ENCODE measurements around the gene ME3. TPM values are rescaled to one million over a fixed set of nuclear protein-coding genes. Genes with fewer than 3 reads are reported as not detected.

ME3 gene
- total RNA-seq, 1 experiment from 2014 or later = 6.5 TPM

DNA sequence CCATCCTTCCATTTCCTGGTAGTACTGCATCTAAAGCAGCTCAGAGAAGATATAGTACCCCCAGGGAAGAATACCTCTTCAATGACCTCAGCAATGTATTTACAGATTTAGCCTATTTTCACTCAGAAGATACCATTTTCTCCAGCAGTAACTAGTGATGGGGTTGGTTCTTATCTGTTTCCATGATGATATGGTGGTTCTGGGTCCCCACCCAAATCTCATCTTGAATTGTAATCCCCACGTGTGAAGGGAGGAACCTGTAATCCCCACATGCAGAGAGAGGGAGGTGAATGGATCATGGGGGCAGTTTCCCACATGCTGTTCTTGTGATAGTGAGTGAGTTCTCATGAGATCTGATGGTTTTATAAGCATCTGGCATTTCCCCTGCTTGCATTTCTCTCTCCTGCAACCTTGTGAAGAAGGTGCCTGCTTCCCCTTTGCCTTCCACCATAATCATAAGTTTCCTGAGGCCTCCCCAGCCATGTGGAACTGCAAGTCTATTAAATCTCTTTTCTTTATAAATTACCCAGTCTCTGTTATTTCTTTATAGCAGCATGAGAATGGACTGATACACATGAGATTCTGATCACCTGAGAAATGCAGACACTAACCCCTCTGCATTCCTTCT, 158.6 kb downstream of the ME3 start:
- in situ Hi-C loops (cut with HindIII; ENCODE audit: low pct_unique_long_range_greater_than_20kb, low sequenced_read_pairs) = no loop called here
- DNase-seq (ENCODE audit: low read depth) = no peak

DNA sequence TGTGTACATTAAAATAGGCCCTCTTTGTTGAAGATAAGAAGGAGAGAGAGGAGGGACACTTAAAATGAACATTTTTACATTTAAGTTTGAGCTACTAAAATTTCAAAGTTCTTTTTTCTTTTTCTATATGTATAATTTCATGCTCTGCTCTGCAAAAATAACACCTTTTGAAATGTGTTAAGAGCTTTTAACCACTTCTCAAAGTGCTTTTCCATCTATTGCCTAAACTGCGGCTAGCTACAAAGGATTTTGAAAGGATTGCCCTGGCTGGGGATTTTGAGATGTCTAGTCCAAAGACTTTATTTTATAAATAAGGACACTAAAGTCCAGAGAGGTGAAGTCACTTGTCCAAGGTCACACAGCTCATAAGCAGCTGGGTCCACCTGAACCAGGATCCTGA, 159.3 kb downstream of the ME3 start:
- no peak for DNase-seq (ENCODE audit: low read depth)
- in situ Hi-C loops (cut with HindIII; ENCODE audit: low pct_unique_long_range_greater_than_20kb, low sequenced_read_pairs) = no loop called here

DNA sequence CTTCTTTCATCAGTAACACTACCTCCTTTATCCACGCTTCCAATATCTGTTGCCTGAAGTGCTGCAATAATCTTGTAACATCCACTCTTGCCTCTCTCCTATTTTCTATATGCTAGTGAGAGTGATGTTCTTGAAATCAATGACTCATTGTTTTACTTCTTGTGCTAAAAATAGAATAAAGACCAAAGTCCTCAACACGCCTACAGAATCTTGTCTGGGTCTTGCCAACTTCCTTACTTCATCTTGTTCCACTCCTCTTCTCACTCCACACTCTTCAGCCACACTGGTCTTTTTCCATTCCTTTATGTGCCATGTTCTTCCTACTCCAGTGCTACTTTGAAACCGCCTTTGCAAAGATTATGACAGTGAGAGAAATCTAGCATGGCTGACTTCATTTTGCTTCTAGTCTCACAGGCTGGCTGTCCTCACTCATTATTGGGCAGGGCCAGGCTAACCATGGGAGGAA, 161.3 kb downstream of the ME3 start:
- in situ Hi-C loops (cut with HindIII; ENCODE audit: low pct_unique_long_range_greater_than_20kb, low sequenced_read_pairs) = no loop called here
- peak; percentile 45 for DNase-seq (ENCODE audit: low read depth)

DNA sequence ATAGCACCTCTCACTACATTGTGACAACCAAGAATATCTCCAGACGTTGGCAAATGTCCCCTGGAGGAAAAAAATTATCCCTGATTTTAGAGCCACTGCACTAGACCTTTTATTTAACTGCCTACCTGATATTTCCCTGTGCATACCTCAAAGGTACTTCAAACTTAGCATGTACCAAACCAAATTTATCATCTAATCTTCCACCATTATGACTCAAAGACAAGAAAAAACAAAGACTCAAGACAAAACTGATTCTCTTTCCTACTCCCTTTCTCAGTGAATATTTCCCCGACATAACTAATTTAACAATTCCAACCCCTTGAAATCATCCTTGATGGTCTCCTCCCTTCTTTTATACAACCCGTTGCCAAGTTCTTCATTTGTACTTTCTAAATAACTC, 161.7 kb downstream of the ME3 start:
- in situ Hi-C loops (cut with HindIII; ENCODE audit: low pct_unique_long_range_greater_than_20kb, low sequenced_read_pairs) = no loop called here
- DNase-seq (ENCODE audit: low read depth) = no peak

DNA sequence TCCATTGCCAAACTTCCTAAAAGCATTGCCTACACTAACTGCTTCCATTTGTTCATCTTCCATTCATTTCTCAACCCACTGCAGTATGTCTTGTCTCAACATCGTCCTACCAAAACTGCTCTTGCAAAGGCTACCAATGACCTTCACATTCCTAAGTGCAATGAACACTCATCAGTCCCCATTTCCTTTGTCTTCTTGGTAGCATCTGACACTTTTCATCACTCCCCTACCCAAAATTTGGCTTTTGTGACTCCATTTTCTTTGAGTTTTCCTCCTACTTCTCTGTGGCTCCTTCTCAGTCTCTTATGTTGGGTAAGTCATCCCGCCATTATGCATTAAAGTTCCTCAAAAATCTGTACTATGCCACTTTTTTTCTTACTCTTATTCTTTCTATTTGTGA, 162.3 kb downstream of the ME3 start:
- in situ Hi-C loops (cut with HindIII; ENCODE audit: low pct_unique_long_range_greater_than_20kb, low sequenced_read_pairs) = no loop called here
- DNase-seq (ENCODE audit: low read depth) = no peak

DNA sequence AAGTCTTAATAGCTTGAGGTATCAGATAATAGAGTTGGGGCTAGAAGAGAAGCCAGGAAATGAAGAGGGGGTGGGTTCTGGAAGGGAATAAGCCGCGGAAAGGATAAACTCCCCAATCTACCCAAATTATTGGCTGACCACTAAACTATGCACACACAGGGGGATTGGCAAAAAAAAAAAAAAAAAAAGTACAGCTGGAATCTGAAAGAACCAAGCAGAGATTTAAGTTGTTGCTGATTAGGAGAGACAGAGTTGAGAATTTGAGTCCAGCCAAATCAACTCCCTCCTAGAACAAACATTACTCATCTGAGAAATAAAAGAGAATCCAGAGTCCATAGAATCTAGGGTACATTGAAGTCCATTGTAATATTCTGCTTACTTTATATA, 162.8 kb downstream of the ME3 start:
- DNase-seq (ENCODE audit: low read depth) = no peak
- in situ Hi-C loops (cut with HindIII; ENCODE audit: low pct_unique_long_range_greater_than_20kb, low sequenced_read_pairs) = no loop called here

DNA sequence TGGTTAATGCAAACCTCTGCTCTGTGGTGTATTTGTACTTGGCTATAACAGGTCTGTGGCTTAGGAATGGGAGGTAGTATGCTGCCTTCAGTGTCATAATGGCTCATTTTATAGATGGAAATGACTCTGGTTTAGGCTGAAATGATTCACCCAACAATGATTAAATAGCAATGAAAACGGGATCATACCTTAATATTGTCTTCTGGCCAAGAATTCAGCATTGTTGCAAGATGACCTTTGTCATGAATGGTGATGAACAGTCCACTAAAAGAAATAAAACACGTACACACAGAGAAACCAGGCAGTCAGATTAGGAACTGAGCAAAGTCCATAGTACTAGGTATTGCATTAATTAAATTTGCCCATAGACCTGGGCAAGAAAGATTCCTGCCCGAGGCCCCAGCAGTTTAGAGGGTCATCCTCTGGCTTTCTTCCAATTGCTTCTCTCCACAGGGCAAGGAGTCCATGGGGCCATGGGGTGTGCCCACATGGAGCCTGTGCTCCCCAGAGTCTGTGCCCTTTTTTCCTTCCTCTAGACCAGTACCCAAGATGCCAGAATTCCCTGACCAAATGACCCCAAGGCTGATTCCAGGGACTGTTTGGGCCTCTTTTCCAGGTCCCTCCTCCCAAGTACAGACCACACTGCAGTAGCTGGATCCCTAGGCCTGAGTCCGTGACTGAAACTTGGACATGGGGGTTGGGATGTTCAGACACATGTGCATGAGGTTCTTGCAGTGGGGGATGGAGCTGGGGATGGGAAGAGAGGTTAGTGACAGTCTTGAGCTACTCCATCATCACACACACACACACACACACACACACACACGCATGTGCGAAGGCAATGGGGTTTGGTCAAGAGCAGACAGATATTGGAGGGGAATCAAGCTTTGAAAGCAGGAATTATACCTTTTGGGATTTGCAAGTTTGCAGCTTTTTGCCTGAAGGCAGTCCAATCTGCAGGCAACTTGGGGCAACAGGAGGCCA, 163.5 kb downstream of the ME3 start:
- in situ Hi-C loops (cut with HindIII; ENCODE audit: low pct_unique_long_range_greater_than_20kb, low sequenced_read_pairs) = no loop called here
- peak; percentile 79 for DNase-seq (ENCODE audit: low read depth)

DNA sequence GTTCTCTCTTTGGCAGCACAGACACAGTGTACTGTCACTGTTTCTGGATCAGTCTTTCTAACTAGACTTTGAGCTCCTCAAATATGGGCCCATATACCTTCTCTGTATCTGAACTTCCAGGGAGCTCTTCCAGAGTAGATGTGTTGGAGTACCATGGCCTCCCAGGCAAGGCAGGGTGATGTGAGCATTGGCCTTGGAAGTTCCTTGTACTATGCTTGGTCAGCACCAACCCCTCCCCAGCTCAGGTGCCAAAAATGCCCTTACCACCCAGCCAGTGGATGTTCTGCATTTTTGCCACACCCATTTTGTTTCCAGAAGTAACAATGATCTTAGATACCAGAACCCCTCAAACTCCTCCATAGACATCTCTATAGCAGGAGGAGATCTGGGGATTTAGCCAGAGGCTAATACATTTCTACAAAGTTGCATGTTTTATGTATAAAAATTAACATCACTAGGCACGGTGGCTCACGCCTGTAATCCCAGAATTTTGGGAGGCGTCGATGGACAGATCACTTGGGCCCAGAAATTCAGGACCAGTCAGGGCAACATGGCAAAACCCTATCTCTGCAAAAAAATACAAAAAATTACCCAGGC, 165.1 kb downstream of the ME3 start:
- no peak for DNase-seq (ENCODE audit: low read depth)

DNA sequence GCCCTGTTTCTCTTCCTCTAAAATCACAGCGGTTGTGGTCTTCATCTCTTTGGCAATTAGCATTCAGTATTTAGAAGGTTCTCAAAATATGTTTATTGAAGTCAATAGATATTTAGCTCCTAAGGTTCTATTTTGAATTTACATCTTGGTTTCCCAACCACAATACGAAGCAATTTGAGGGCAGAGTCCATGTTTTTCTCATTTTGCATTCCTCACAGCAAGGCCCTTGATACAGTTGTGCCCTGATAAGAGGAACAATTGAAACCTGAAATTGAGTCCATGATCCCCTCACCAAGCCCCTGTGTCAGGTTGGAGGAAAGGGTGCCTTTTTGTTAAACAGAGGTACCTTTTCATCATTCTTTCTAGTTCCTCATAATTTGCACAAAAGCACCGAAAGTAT, 166.2 kb downstream of the ME3 start:
- DNase-seq (ENCODE audit: low read depth) = no peak
- in situ Hi-C loops (cut with HindIII; ENCODE audit: low pct_unique_long_range_greater_than_20kb, low sequenced_read_pairs) = no loop called here

More for the DNA sequence above, 165.1 kb downstream of the ME3 start:
- in situ Hi-C loops (cut with HindIII; ENCODE audit: low pct_unique_long_range_greater_than_20kb, low sequenced_read_pairs) = no loop called here

DNA sequence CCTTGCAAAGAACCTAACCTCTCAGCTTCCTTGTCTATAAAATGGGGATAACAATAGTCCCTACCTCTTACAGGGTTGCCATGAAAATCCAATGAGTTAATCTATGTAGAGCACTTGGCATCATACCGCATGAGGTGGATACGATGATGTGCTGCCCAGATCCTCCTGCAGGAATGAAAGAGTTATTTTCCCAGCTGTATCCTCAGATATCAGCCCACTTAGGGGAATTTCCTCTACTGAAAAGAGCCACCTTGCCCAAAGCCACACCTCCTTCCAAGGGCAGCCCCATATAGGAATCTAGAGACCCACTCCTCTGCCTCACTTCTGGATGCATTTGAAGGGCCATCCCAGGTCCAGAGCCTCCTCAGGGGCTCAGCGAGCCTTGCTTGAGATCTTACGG, 169.3 kb downstream of the ME3 start:
- no peak for DNase-seq (ENCODE audit: low read depth)
- in situ Hi-C loops (cut with HindIII; ENCODE audit: low pct_unique_long_range_greater_than_20kb, low sequenced_read_pairs) = no loop called here

DNA sequence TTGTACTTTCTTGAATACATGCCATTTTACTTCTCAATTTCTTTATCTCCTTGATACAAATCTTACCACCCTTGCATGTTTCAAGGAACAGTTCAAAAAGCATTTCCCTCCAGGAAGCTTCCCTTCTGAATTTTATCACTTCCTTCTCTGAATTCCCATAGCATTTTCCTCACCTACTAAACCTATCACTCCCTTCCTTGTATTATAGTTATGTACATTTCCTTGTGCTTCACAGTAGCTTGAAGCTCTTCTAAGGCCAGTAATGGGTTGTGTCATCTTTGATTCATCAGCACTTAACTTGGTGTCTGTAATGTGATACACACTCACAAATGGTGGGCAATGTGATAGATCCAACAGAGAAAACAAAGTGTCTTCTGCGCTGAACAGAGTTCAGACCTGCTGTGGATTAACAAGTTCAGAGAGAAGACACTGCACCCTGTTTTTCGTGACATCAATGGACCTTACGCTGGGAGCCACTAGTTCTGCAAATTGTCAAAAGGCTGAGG, 170.2 kb downstream of the ME3 start:
- in situ Hi-C loops (cut with HindIII; ENCODE audit: low pct_unique_long_range_greater_than_20kb, low sequenced_read_pairs) = no loop called here

DNA sequence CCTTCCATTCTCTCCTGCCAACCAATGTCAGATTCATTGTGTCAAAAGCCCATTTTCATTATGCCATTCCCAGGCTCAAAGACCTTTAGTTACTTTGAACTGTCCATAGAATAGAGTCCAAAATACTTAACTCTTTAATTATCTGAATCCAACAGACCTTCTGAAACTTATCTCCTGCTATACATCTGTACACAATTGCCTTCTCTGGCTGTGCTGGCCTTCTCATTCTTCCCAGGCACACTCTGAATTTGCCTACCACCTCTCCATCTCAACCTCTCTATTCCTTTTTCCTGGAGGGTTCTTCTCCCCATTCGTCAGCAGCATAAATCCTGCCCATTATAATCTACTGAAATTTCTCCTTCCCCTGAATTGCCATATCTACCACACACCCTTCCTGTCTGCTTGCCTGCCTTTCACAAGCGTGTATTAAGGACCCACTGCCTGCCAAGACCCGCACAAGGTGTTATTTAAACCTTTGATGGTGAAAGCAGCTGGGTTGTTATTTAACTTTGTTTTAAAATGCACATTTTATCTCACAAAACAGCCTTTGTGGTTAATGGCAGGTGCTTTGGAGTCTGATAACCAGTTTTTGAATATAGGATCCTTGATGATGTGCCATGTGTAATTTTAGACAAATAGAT, 171.8 kb downstream of the ME3 start:
- in situ Hi-C loops (cut with HindIII; ENCODE audit: low pct_unique_long_range_greater_than_20kb, low sequenced_read_pairs) = no loop called here
- no peak for DNase-seq (ENCODE audit: low read depth)

More for the DNA sequence above, 170.2 kb downstream of the ME3 start:
- no peak for DNase-seq (ENCODE audit: low read depth)

DNA sequence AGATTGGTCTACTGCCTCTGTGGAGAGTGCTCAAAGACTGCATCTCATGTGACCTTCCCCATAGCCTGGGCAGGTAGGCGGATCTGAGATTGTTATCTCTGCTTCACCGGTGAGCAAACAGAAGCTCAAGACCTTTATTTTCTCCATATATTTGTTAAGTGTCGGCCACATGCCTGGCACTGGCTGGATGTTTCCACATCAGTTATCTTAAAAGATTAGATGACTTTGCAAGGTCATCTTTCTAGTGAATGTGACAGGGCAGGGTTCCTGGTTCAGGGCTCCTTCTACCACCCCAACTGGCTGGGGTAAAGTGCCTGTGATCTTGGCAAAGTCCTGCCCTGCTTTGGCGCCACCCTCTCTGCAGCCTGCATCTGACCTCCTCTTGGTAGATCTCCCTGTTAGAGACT, 172.7 kb downstream of the ME3 start:
- in situ Hi-C loops (cut with HindIII; ENCODE audit: low pct_unique_long_range_greater_than_20kb, low sequenced_read_pairs) = no loop called here
- peak; percentile 31 for DNase-seq (ENCODE audit: low read depth)

DNA sequence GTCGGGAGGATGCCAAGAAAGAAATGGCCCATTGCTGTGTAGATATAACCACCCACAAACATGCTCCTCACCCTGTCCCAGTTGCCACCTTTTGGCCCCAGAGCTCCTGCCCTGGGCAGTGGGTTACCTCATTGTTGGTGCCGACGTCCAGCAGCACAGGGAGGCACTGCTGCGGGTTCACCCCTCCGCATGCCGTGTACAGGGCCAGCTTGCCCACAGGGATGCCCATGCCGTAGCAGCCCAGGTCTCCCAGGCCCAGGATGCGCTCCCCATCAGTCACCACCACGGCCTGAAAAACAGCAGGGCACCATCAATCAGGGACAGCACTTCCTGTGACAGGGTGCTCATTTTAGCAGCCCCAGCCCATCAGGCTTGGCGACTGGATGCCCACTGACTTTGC, 174.6 kb downstream of the ME3 start:
- DNase-seq (ENCODE audit: low read depth) = no peak
- in situ Hi-C loops (cut with HindIII; ENCODE audit: low pct_unique_long_range_greater_than_20kb, low sequenced_read_pairs) = no loop called here

DNA sequence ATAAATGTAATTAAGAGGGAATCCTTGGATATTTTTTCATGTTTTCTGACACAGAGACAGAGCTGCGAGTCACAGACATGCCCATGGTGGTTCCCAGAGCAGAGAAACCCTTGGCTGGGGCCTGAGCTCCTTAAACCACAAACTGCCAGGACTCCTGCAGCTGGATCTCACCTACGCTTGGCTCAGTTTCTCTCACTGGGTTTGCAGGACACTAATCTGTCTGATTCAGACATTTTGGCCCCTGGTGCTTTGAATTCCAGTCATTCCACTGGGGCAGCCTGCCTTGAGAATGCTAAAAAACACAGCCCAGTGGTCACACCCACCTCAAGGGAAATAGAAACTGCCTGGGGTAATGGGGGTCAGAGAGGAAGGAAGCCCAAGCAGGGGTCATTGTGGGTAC, 175.1 kb downstream of the ME3 start:
- DNase-seq (ENCODE audit: low read depth) = peak; percentile 67
- in situ Hi-C loops (cut with HindIII; ENCODE audit: low pct_unique_long_range_greater_than_20kb, low sequenced_read_pairs) = no loop called here

DNA sequence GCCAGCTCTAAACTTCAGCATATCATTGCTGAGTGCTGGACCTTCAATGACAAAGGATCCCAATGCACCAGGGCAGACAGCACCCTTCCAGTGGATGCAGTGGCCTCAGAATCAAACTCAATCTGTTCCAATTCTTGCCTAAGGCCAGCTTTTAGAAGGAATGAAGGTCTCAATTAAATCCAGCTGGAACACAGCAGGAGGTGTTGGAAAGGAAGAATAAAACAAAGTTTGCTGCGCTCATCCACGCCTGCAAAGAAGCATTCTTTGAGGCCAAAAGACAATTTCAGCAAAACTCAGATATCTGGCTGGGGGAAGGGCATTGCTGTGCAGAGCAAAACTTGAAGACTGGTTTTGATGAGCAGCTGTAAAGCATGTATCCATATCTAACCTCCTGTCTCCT, 177.1 kb downstream of the ME3 start:
- in situ Hi-C loops (cut with HindIII; ENCODE audit: low pct_unique_long_range_greater_than_20kb, low sequenced_read_pairs) = no loop called here
- no peak for DNase-seq (ENCODE audit: low read depth)

DNA sequence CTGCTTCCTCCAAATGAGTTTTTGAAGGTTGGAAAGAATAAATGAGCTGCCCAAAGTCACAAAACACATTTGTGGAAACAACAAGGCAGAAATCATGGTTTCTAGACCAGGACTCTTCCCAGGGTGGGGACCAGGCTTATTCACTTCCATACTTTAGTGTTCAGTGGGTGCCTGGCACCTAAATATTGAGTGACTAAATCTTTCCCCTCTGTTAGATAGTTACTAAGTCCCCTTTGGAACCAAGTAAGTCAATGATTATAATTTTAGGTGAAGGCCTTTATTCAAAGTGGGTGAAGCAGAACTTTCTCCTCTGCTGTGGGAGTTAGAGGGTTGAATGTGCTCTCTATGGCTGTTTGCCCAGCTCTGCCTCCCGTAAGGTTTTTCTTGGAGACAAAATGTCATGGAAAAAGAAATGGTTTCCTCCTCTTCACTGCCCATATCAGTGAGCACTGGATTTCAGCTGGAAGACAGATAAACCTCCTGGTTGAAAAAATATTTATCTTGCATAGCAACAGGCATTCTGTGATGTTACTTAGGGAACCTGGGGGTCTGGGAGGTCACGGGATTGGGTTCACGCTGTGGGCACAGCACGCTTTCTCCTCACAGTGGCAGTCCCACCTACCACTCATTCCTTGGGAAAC, 179.9 kb downstream of the ME3 start:
- no peak for DNase-seq (ENCODE audit: low read depth)
- in situ Hi-C loops (cut with HindIII; ENCODE audit: low pct_unique_long_range_greater_than_20kb, low sequenced_read_pairs) = no loop called here

DNA sequence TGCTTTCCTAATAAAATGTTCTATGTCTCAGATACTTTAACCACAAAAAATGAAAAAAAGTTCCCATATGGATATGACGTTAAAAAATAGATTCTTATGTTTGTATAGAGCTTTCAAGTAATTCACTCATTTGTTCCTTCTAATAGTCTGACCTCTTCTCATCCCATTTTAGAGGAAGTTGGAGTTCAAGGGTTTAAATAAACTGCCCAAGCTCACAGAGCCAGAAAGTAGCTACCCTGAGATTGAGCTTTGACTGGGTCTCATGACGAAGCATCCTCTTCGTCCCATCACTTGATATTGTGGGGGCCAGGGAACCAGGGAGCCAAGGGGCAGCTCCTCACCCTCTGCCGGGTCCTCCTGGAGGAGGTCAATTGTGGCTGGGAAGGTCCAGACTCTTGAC, 181.4 kb downstream of the ME3 start:
- in situ Hi-C loops (cut with HindIII; ENCODE audit: low pct_unique_long_range_greater_than_20kb, low sequenced_read_pairs) = no loop called here

More for the DNA sequence above, 181.4 kb downstream of the ME3 start:
- no peak for DNase-seq (ENCODE audit: low read depth)

All from Caki2 (cell line).